Neural progenitor cell (in vitro differentiated cells): Measurements from ENCODE around the gene CACNA1B.

Experiments
- EZH2phosphoT487 ChIP-seq: fragments of 200-600 bp; sonication (generic); IDR thresholded peaks from 2 replicates; pipeline ENCODE4 v1.6.1; 2017; ENCODE audit warnings: antibody characterized with exemption
- TF ChIP-seq, protein P1 (sequence below): fragments of 200-600 bp; sonication (generic); IDR thresholded peaks from 2 replicates; pipeline ENCODE4 v1.5.1; 2017; ENCODE audit warnings: antibody characterized with exemption, mild to moderate bottlenecking

DNA sequence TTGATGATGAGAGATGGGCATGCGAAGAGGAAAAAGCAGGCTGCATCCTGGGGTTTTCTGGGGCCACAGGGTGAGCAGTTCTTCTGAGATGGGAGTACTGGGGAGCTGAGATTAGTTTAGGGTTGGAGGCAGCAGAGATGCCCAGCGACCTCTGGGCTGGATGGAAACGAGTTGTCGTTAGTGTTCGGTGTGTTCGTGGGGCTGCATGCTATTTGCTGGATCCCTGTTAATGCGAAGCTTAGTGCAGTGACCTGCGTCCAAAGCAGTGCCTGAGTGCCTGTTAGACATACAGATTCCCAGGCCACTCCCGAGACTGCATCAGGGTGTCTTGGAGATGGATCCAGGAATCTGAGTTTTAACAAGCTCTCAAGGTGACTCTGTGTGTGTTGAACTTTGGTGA, 201.3 kb downstream of the CACNA1B start:
- TF ChIP-seq, protein P1, sequence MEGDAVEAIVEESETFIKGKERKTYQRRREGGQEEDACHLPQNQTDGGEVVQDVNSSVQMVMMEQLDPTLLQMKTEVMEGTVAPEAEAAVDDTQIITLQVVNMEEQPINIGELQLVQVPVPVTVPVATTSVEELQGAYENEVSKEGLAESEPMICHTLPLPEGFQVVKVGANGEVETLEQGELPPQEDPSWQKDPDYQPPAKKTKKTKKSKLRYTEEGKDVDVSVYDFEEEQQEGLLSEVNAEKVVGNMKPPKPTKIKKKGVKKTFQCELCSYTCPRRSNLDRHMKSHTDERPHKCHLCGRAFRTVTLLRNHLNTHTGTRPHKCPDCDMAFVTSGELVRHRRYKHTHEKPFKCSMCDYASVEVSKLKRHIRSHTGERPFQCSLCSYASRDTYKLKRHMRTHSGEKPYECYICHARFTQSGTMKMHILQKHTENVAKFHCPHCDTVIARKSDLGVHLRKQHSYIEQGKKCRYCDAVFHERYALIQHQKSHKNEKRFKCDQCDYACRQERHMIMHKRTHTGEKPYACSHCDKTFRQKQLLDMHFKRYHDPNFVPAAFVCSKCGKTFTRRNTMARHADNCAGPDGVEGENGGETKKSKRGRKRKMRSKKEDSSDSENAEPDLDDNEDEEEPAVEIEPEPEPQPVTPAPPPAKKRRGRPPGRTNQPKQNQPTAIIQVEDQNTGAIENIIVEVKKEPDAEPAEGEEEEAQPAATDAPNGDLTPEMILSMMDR: no peak
- no peak for TF ChIP-seq EZH2phosphoT487
